Naive B cell (primary cell): Measurements from ENCODE around the gene PPP4C. TPM values are rescaled to one million over a fixed set of nuclear protein-coding genes. Genes with fewer than 3 reads are reported as not detected.

Source experiments
- ATAC-seq, 2 donors: fragments of 150-1000 bp; cut with Tn5 transposase; 2 replicates each; pipeline ENCODE4 v1.10.0; 2021; ENCODE audit warnings: low read depth in 2 of 2, mild to moderate bottlenecking in 2 of 2, moderate library complexity in 2 of 2
- DNase-seq: peaks from one replicate; pipeline ENCODE4 v3.0.0; 2022
- H3K27ac Mint-ChIP-seq, 6 donors: one replicate each; pipeline ENCODE4 v1.8.0; 2020 to 2022; ENCODE audit warnings: mild to moderate bottlenecking in 6 of 6, mixed read lengths in 6 of 6, moderate library complexity in 5 of 6, inconsistent platforms in 2 of 6
- H3K27me3 Mint-ChIP-seq, 3 donors: one replicate each; pipeline ENCODE4 v1.8.0; 2021 to 2022; ENCODE audit warnings: mixed read lengths in 3 of 3, mild to moderate bottlenecking in 1 of 3
- H3K36me3 Mint-ChIP-seq, 2 donors: one replicate each; pipeline ENCODE4 v1.8.0; 2020 to 2022; ENCODE audit warnings: mixed read lengths in 2 of 2, inconsistent platforms in 1 of 2, mild to moderate bottlenecking in 1 of 2
- H3K4me1 Mint-ChIP-seq, 3 donors: one replicate each; pipeline ENCODE4 v1.8.0; 2020 to 2022; ENCODE audit warnings: mixed read lengths in 3 of 3, inconsistent platforms in 1 of 3, mild to moderate bottlenecking in 1 of 3, moderate library complexity in 1 of 3
- H3K4me3 Mint-ChIP-seq, 8 donors: one replicate each; pipeline ENCODE4 v1.8.0; 2020 to 2022; ENCODE audit warnings: mild to moderate bottlenecking in 8 of 8, mixed read lengths in 8 of 8, moderate library complexity in 8 of 8, inconsistent platforms in 2 of 8
- H3K9me3 Mint-ChIP-seq, 7 donors: one replicate each; pipeline ENCODE4 v1.8.0; 2020 to 2022; ENCODE audit warnings: mixed read lengths in 7 of 7, mild to moderate bottlenecking in 5 of 7, inconsistent platforms in 2 of 7, moderate library complexity in 1 of 7
- polyA plus RNA-seq, 6 donors: library from polyadenylated mRNA; unstranded; fragments of 300-500 nt; fragmentation: Illumina TruSeq; gene quantifications; one replicate each; pipeline ENCODE4 v1.2.3, GENCODE V29; 2021; ENCODE audit warnings: low read depth in 6 of 6

The PPP4C gene
- polyA plus RNA-seq, 6 donors from 2014 or later: 180 to 273 (median 206) TPM

- Mint-ChIP-seq H3K4me3 (peak overlapping the region; percentile 86 to 99 (median 96)), H3K4me1 (peaks cover 27 to 41% (median 27%) of the 10 kb centered on the region in 3 donors), H3K36me3 (peaks cover 0 to 7% of the 10 kb centered on the region in 2 donors), H3K9me3 (no peaks in the 10 kb centered on the region), H3K27me3 (no peaks in the 10 kb centered on the region), H3K27ac (peak overlapping the region; percentile 82 to 97 (median 96))
- ATAC-seq: peak; percentile 43 to 57
- DNase-seq: no peak
These were observed 540 bp downstream of the PPP4C start for GRCh38 chr16:30076276-30076791.

- Mint-ChIP-seq H3K4me3 (peak overlapping the region in 7 of 8 donors; percentile 47 to 99 (median 95)), H3K27ac (peak overlapping the region in 4 of 6 donors; percentile 46 to 96 (median 58)), H3K9me3 (no peaks in the 10 kb centered on the region), H3K36me3 (peaks cover 0 to 8% of the 10 kb centered on the region in 2 donors), H3K4me1 (peaks cover 27 to 41% (median 27%) of the 10 kb centered on the region in 3 donors), H3K27me3 (no peaks in the 10 kb centered on the region)
- no peak for DNase-seq
- ATAC-seq: no peak
These were observed 1.9 kb downstream of the PPP4C start for GRCh38 chr16:30077656-30078055.

- H3K9me3 Mint-ChIP-seq: no peaks in the 10 kb centered on the region
- ATAC-seq (no peak), DNase-seq (no peak)
- H3K27ac Mint-ChIP-seq: no peak overlapping the region
- peaks cover 0 to 17% of the 10 kb centered on the region in 2 donors for H3K36me3 Mint-ChIP-seq
- H3K4me3 Mint-ChIP-seq: peak overlapping the region in 1 of 8 donors; percentile 36
- H3K4me1 Mint-ChIP-seq: peaks cover 27 to 43% (median 32%) of the 10 kb centered on the region in 3 donors
- H3K27me3 Mint-ChIP-seq: no peaks in the 10 kb centered on the region
These were observed 3.0 kb downstream of the PPP4C start for GRCh38 chr16:30078744-30079143.

- Mint-ChIP-seq H3K4me1 (peaks cover 27 to 43% (median 32%) of the 10 kb centered on the region in 3 donors), H3K4me3 (peak overlapping the region in 1 of 8 donors; percentile 36), H3K36me3 (peaks cover 0 to 24% of the 10 kb centered on the region in 2 donors), H3K27me3 (no peaks in the 10 kb centered on the region), H3K27ac (no peak overlapping the region), H3K9me3 (no peaks in the 10 kb centered on the region)
- ATAC-seq (no peak), DNase-seq (no peak)
These were observed 3.7 kb downstream of the PPP4C start for GRCh38 chr16:30079480-30079879.

GRCh38 chr16:30082545-30083090 is 6.8 kb downstream of the PPP4C start:
- H3K36me3 Mint-ChIP-seq: peaks cover 0 to 16% of the 10 kb centered on the region in 2 donors

GRCh38 chr16:30083216-30084055 is 7.6 kb downstream of the PPP4C start:
- peak overlapping the region in 1 of 8 donors; percentile 45 for H3K4me3 Mint-ChIP-seq
- H3K4me1 Mint-ChIP-seq: peaks cover 8 to 13% (median 9%) of the 10 kb centered on the region in 3 donors
- peaks cover 0 to 16% of the 10 kb centered on the region in 2 donors for H3K36me3 Mint-ChIP-seq
- H3K9me3 Mint-ChIP-seq: no peaks in the 10 kb centered on the region
- DNase-seq (no peak), ATAC-seq (no peak)
- H3K27ac Mint-ChIP-seq: peak overlapping the region in 1 of 6 donors; percentile 86
- H3K27me3 Mint-ChIP-seq: no peaks in the 10 kb centered on the region

More at GRCh38 chr16:30082545-30083090, 6.8 kb downstream of the PPP4C start:
- Mint-ChIP-seq H3K4me3 (peak overlapping the region in 2 of 8 donors; percentile 21 to 45), H3K27me3 (no peaks in the 10 kb centered on the region), H3K9me3 (no peaks in the 10 kb centered on the region), H3K27ac (peak overlapping the region in 2 of 6 donors; percentile 43 to 47), H3K4me1 (peaks cover 14 to 21% (median 17%) of the 10 kb centered on the region in 3 donors)
- DNase-seq (no peak), ATAC-seq (peak in 1 of 2 donors; percentile 25)

- H3K36me3 Mint-ChIP-seq: peaks cover 0 to 16% of the 10 kb centered on the region in 2 donors
- H3K9me3 Mint-ChIP-seq: no peaks in the 10 kb centered on the region
- no peak for DNase-seq
- ATAC-seq: no peak
- H3K27me3 Mint-ChIP-seq: no peaks in the 10 kb centered on the region
- H3K27ac Mint-ChIP-seq: peak overlapping the region in 1 of 6 donors; percentile 38
- peaks cover 5 to 13% (median 6%) of the 10 kb centered on the region in 3 donors for H3K4me1 Mint-ChIP-seq
- H3K4me3 Mint-ChIP-seq: no peak overlapping the region
These were observed 8.5 kb downstream of the PPP4C start for GRCh38 chr16:30084096-30084815.

GRCh38 chr16:30084816-30085159 is 9.0 kb downstream of the PPP4C start:
- no peak for ATAC-seq
- no peaks in the 10 kb centered on the region for H3K27me3 Mint-ChIP-seq
- H3K4me3 Mint-ChIP-seq: peak overlapping the region in 1 of 8 donors; percentile 5
- H3K27ac Mint-ChIP-seq: no peak overlapping the region
- peaks cover 0 to 16% of the 10 kb centered on the region in 2 donors for H3K36me3 Mint-ChIP-seq
- H3K9me3 Mint-ChIP-seq: no peaks in the 10 kb centered on the region
- no peak for DNase-seq
- peaks cover 5 to 8% (median 7%) of the 10 kb centered on the region in 3 donors for H3K4me1 Mint-ChIP-seq

- DNase-seq (no peak), ATAC-seq (no peak)
- Mint-ChIP-seq H3K27ac (no peak overlapping the region), H3K27me3 (no peaks in the 10 kb centered on the region), H3K4me1 (peaks cover 5 to 10% (median 10%) of the 10 kb centered on the region in 3 donors), H3K36me3 (peaks cover 0 to 16% of the 10 kb centered on the region in 2 donors), H3K4me3 (peak overlapping the region in 1 of 8 donors; percentile 5), H3K9me3 (no peaks in the 10 kb centered on the region)
These were observed 9.5 kb downstream of the PPP4C start for GRCh38 chr16:30085247-30085646.

GRCh38 chr16:30085820-30086219 is 10.0 kb downstream of the PPP4C start:
- H3K27ac Mint-ChIP-seq: peak overlapping the region in 1 of 6 donors; percentile 67
- DNase-seq (no peak), ATAC-seq (no peak)
- H3K4me3 Mint-ChIP-seq: no peak overlapping the region
- H3K27me3 Mint-ChIP-seq: no peaks in the 10 kb centered on the region
- peaks cover 0 to 16% of the 10 kb centered on the region in 2 donors for H3K36me3 Mint-ChIP-seq
- H3K4me1 Mint-ChIP-seq: peaks cover 5 to 13% (median 13%) of the 10 kb centered on the region in 3 donors
- no peaks in the 10 kb centered on the region for H3K9me3 Mint-ChIP-seq

GRCh38 chr16:30086291-30087140 is 10.7 kb downstream of the PPP4C start:
- Mint-ChIP-seq H3K4me3 (no peak overlapping the region), H3K27me3 (no peaks in the 10 kb centered on the region), H3K4me1 (peaks cover 5 to 13% (median 13%) of the 10 kb centered on the region in 3 donors), H3K36me3 (peaks cover 0 to 16% of the 10 kb centered on the region in 2 donors), H3K9me3 (no peaks in the 10 kb centered on the region), H3K27ac (peak overlapping the region in 1 of 6 donors; percentile 82)
- ATAC-seq: no peak
- no peak for DNase-seq

- Mint-ChIP-seq H3K4me3 (peak overlapping the region in 2 of 8 donors; percentile 9 to 65), H3K9me3 (peaks cover 0 to 1% (median 0%) of the 10 kb centered on the region in 7 donors), H3K27me3 (no peaks in the 10 kb centered on the region), H3K36me3 (peaks cover 0 to 16% of the 10 kb centered on the region in 2 donors), H3K4me1 (peaks cover 12 to 19% (median 17%) of the 10 kb centered on the region in 3 donors), H3K27ac (peak overlapping the region in 3 of 6 donors; percentile 82 to 90 (median 88))
- ATAC-seq (no peak), DNase-seq (no peak)
These were observed 11.5 kb downstream of the PPP4C start for GRCh38 chr16:30087181-30087898.
